ENCODE results near the gene PLPP2.

GRCh38 chr19:245457-245856 is 45.7 kb downstream of the PLPP2 start:
- no peak for TF ChIP-seq POLR2A (IDR thresholded peaks at IDR 0.05; ENCODE audit: low read length)
- TF ChIP-seq GATA1 (IDR thresholded peaks at IDR 0.05; ENCODE audit: low read depth, low read length): no peak

Data from erythroblast (primary cell).